ENCODE results near the gene TTC4. TPM values are rescaled to one million over a fixed set of nuclear protein-coding genes. Genes with fewer than 3 reads are reported as not detected.

TTC4 gene
- total RNA-seq, 2 experiments from 2014 or later: 24.3 to 26.1 TPM

GRCh38 chr1:54777431-54777830 lies 61.8 kb downstream of the TTC4 start:
- Histone ChIP-seq H3K9me3 (ENCODE audit: low read length) (no peaks in the 10 kb centered on the region), H3K4me3 (ENCODE audit: low read depth, low read length, poor library complexity, severe bottlenecking) (no peak overlapping the region), H3K4me1 (ENCODE audit: insufficient read depth, low read length, poor library complexity, severe bottlenecking) (peaks cover 6% of the 10 kb centered on the region), H3K27ac (ENCODE audit: low read depth, low read length, poor library complexity, severe bottlenecking) (no peak overlapping the region), H3K4me2 (ENCODE audit: low read length) (no peak overlapping the region), H3K36me3 (ENCODE audit: insufficient read depth, low read length) (no peaks in the 10 kb centered on the region), H3K79me2 (ENCODE audit: insufficient read depth, low read depth, low read length) (no peaks in the 10 kb centered on the region), H3K9me2 (ENCODE audit: insufficient read depth, low read length) (no peaks in the 10 kb centered on the region), H4K20me1 (ENCODE audit: insufficient read depth, low read length) (no peaks in the 10 kb centered on the region), H2AFZ (ENCODE audit: low read length) (no peak overlapping the region)
- no peak for DNase-seq (ENCODE audit: low spot score)
- POLR2A ChIA-PET: no interaction called here
- no peak for TF ChIP-seq EZH2phosphoT487 (IDR thresholded peaks at IDR 0.05; ENCODE audit: borderline replicate concordance, low read depth, low read length)
- TF ChIP-seq, protein P1, sequence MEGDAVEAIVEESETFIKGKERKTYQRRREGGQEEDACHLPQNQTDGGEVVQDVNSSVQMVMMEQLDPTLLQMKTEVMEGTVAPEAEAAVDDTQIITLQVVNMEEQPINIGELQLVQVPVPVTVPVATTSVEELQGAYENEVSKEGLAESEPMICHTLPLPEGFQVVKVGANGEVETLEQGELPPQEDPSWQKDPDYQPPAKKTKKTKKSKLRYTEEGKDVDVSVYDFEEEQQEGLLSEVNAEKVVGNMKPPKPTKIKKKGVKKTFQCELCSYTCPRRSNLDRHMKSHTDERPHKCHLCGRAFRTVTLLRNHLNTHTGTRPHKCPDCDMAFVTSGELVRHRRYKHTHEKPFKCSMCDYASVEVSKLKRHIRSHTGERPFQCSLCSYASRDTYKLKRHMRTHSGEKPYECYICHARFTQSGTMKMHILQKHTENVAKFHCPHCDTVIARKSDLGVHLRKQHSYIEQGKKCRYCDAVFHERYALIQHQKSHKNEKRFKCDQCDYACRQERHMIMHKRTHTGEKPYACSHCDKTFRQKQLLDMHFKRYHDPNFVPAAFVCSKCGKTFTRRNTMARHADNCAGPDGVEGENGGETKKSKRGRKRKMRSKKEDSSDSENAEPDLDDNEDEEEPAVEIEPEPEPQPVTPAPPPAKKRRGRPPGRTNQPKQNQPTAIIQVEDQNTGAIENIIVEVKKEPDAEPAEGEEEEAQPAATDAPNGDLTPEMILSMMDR (conservative IDR thresholded peaks at IDR 0.05; ENCODE audit: low read length): no peak
- intact Hi-C loops (cut with micrococcal nuclease; ENCODE audit: unreplicated experiment): no loop called here
- no TSS peak for BruUV-seq (replicated peaks)
- CTCF ChIA-PET (ENCODE audit: unreplicated experiment): interaction anchor here (0.5 kb wide), 1 partner anchor 614 kb away, joined by 3 read pairs; no protein-coding TSS in a partner anchor

GRCh38 chr1:54781023-54781723 lies 65.5 kb downstream of the TTC4 start:
- Histone ChIP-seq H3K4me1 (ENCODE audit: insufficient read depth, low read length, poor library complexity, severe bottlenecking) (no peaks in the 10 kb centered on the region), H3K4me3 (ENCODE audit: low read depth, low read length, poor library complexity, severe bottlenecking) (no peak overlapping the region), H4K20me1 (ENCODE audit: insufficient read depth, low read length) (no peaks in the 10 kb centered on the region), H3K36me3 (ENCODE audit: insufficient read depth, low read length) (no peaks in the 10 kb centered on the region), H3K27ac (ENCODE audit: low read depth, low read length, poor library complexity, severe bottlenecking) (no peak overlapping the region), H3K9me2 (ENCODE audit: insufficient read depth, low read length) (no peaks in the 10 kb centered on the region), H3K79me2 (ENCODE audit: insufficient read depth, low read depth, low read length) (no peaks in the 10 kb centered on the region), H3K4me2 (ENCODE audit: low read length) (no peak overlapping the region), H2AFZ (ENCODE audit: low read length) (no peak overlapping the region), H3K9me3 (ENCODE audit: low read length) (no peaks in the 10 kb centered on the region)
- ChIA-PET CTCF (ENCODE audit: unreplicated experiment) (no interaction called here), POLR2A (interaction anchor here (0.6 kb wide), 1 partner anchor 37 kb away, joined by 4 read pairs; no protein-coding TSS in a partner anchor)
- intact Hi-C loops (cut with micrococcal nuclease; ENCODE audit: unreplicated experiment): no loop called here
- DNase-seq (ENCODE audit: low spot score): no peak
- BruUV-seq (replicated peaks): no TSS peak
- TF ChIP-seq, protein P1 (conservative IDR thresholded peaks at IDR 0.05; ENCODE audit: low read length): no peak
- TF ChIP-seq EZH2phosphoT487 (IDR thresholded peaks at IDR 0.05; ENCODE audit: borderline replicate concordance, low read depth, low read length): no peak

DNA sequence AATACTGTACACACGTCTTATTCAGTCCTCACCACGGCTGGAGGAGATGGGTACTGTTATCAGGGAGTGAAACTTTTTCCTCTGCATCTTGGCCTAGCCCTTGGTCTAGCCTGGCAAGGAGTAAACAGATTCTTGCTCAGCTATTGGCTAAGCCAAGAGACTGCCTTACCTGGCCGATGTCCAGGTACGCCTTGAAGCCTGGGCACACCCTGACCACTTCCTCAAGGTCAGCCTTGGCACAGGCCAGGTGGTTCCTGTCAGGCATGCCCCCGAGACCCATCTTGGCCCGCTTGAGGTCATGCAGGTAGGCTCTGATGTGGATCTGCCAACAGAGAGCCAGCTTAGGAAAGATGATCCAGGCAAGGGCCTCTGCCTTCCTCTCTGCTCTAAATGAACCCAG lies 66.5 kb downstream of the TTC4 start:
- no TSS peak for BruUV-seq (replicated peaks)
- Histone ChIP-seq H3K9me2 (ENCODE audit: insufficient read depth, low read length) (no peaks in the 10 kb centered on the region), H3K4me3 (ENCODE audit: low read depth, low read length, poor library complexity, severe bottlenecking) (no peak overlapping the region), H3K4me2 (ENCODE audit: low read length) (no peak overlapping the region), H3K9me3 (ENCODE audit: low read length) (no peaks in the 10 kb centered on the region), H2AFZ (ENCODE audit: low read length) (no peak overlapping the region), H3K27ac (ENCODE audit: low read depth, low read length, poor library complexity, severe bottlenecking) (no peak overlapping the region), H3K4me1 (ENCODE audit: insufficient read depth, low read length, poor library complexity, severe bottlenecking) (no peaks in the 10 kb centered on the region), H3K79me2 (ENCODE audit: insufficient read depth, low read depth, low read length) (no peaks in the 10 kb centered on the region), H4K20me1 (ENCODE audit: insufficient read depth, low read length) (no peaks in the 10 kb centered on the region), H3K36me3 (ENCODE audit: insufficient read depth, low read length) (no peaks in the 10 kb centered on the region)
- DNase-seq (ENCODE audit: low spot score): no peak
- intact Hi-C loops (cut with micrococcal nuclease; ENCODE audit: unreplicated experiment): no loop called here
- TF ChIP-seq, protein P1 (conservative IDR thresholded peaks at IDR 0.05; ENCODE audit: low read length): no peak
- TF ChIP-seq EZH2phosphoT487 (IDR thresholded peaks at IDR 0.05; ENCODE audit: borderline replicate concordance, low read depth, low read length): no peak
- POLR2A ChIA-PET: no interaction called here
- CTCF ChIA-PET (ENCODE audit: unreplicated experiment): no interaction called here

Measured in OCI-LY7 (cell line).